ENCODE data around the gene CLEC20A. TPM values are rescaled to one million over a fixed set of nuclear protein-coding genes. Genes with fewer than 3 reads are reported as not detected.

The CLEC20A gene
- total and polyA plus RNA-seq, 2 of the 8 experiments (the other 6 are each of a cell fraction or from before 2014, with no cell fraction given) = not detected

- Histone ChIP-seq H3K23me2 (ENCODE audit: low read depth, low read length) (no peaks in the 10 kb centered on the region), H4K5ac (ENCODE audit: insufficient read length, low read depth, low read length) (no peak within 1 kb of the TSS), H2BK120ac (replicated peaks; ENCODE audit: low read depth, low read length) (no peak within 1 kb of the TSS), H4K91ac (replicated peaks; ENCODE audit: insufficient read length, low read length) (no peak within 1 kb of the TSS), H2BK5ac (ENCODE audit: low read depth, low read length) (no peak within 1 kb of the TSS), H3K23ac (ENCODE audit: insufficient read length) (no peak within 1 kb of the TSS), H3K27ac (ENCODE audit: low read depth, low read length) (no peak within 1 kb of the TSS), H3K4me3 (ENCODE audit: extremely low read depth in 1 of 4, insufficient read depth in 2 of 4, low read depth in 3 of 4, low read length in 4 of 4) (no peak within 1 kb of the TSS), H3K79me2 (ENCODE audit: control insufficient read depth in 1 of 2, insufficient read depth in 2 of 2, low read length in 2 of 2) (no peaks in the 10 kb centered on the region), H4K20me1 (replicated peaks in 1 of 2; ENCODE audit: control insufficient read depth in 1 of 2, insufficient read depth in 2 of 2, low read length in 2 of 2) (no peaks in the 10 kb centered on the region), H3K56ac (replicated peaks; ENCODE audit: insufficient read length, low read depth, low read length) (no peak within 1 kb of the TSS), H3K79me1 (ENCODE audit: low read depth, low read length) (no peaks in the 10 kb centered on the region; the same call in 1 of the 2 replicates), H3K4me1 (replicated peaks in 1 of 4; ENCODE audit: control insufficient read depth in 3 of 4, insufficient read depth in 4 of 4, low read length in 3 of 4) (peaks cover 0 to 2% (median under 1%) of the 10 kb centered on the region in 4 experiments; a peak in 1 of 7 replicates), H3K4me2 (ENCODE audit: insufficient read depth in 1 of 2, low read depth in 2 of 2, low read length in 2 of 2) (no peak within 1 kb of the TSS), H3K27me3 (replicated peaks in 1 of 4; ENCODE audit: control insufficient read depth in 3 of 4, extremely low read depth in 1 of 4, insufficient read depth in 3 of 4, low read length in 3 of 4) (no peaks in the 10 kb centered on the region), H3K14ac (ENCODE audit: insufficient read length) (no peak within 1 kb of the TSS), H2BK20ac (ENCODE audit: low read length) (no peak within 1 kb of the TSS), H4K8ac (ENCODE audit: extremely low read depth, insufficient read depth, low read length) (peak within 1 kb of the TSS; percentile 69; the same call in 1 of the 2 replicates), H3K36me3 (ENCODE audit: control insufficient read depth in 2 of 4, insufficient read depth in 4 of 4, low read length in 3 of 4) (no peaks in the 10 kb centered on the region), H3K4ac (replicated peaks; ENCODE audit: insufficient read length, low read depth, low read length) (no peak within 1 kb of the TSS), H2AFZ (ENCODE audit: low read length) (peak within 1 kb of the TSS; percentile 51), H2BK12ac (ENCODE audit: low read depth, low read length) (no peak within 1 kb of the TSS), H2BK15ac (ENCODE audit: low read length) (no peak within 1 kb of the TSS), H3K9me3 (ENCODE audit: insufficient read depth in 2 of 2, low read depth in 1 of 2, low read length in 1 of 2) (no peaks in the 10 kb centered on the region), H3K18ac (ENCODE audit: extremely low read depth, low read length) (no peak within 1 kb of the TSS), H2AK5ac (ENCODE audit: low read depth, low read length) (no peak within 1 kb of the TSS), H3K9ac (replicated peaks in 1 of 4; ENCODE audit: extremely low read depth in 1 of 4, low read depth in 3 of 4, low read length in 3 of 4) (no peak within 1 kb of the TSS)
- FAIRE-seq (no peak), DNase-seq (ENCODE audit: low read depth in 1 of 2, low spot score in 2 of 2) (no peak)
- POLR2A ChIA-PET (ENCODE audit: partially characterized antibody) = interaction anchor here (0.5 to 0.8 kb wide), 2 partner anchors 12 to 21 kb away, joined by 3 to 4 read pairs; no protein-coding TSS in a partner anchor
- CTCF ChIA-PET (ENCODE audit: partially characterized antibody) = interaction anchor here (0.6 to 7.5 kb wide), 11 partner anchors 9 to 213 kb away, joined by 3 to 83 read pairs (median 4); no protein-coding TSS in a partner anchor
- WGBS, 2 experiments (ENCODE audit: extremely low coverage in 1 of 2, insufficient coverage in 1 of 2, insufficient read length in 1 of 2, insufficient replicate concordance in 2 of 2, low coverage in 1 of 2, low lambda C conversion rate in 2 of 2, missing lambda C conversion rate in 1 of 2) = 95% methylated on average over 17 of the region's 19 CpGs; no CpG with 5 or more reads in 1 of the 2 experiments
- TF ChIP-seq TBP (IDR thresholded peaks at IDR 0.05; ENCODE audit: low read depth, low read length) = no peak
- TF ChIP-seq POLR2A (IDR thresholded peaks at IDR 0.05; ENCODE audit: control extremely low read depth in 1 of 2, low read depth in 2 of 2, low read length in 2 of 2) = no peak
- TF ChIP-seq TAF1 (IDR thresholded peaks at IDR 0.05; ENCODE audit: low read depth, low read length) = no peak
- TF ChIP-seq GABPA (IDR thresholded peaks at IDR 0.05; ENCODE audit: borderline replicate concordance, insufficient read depth, low read length) = no peak
- TF ChIP-seq SP4 (IDR thresholded peaks at IDR 0.05; ENCODE audit: low read length) = no peak
- TF ChIP-seq RNF2 (IDR thresholded peaks at IDR 0.05; ENCODE audit: borderline replicate concordance, low read depth, low read length, missing control alignments, poor library complexity, severe bottlenecking) = no peak
Observed at GRCh38 chr1:178512566-178513277, 16.0 kb upstream of the CLEC20A start, which contains the start of gene TEX35. Gene TEX35, plus strand, starts transcription at chr1:178513109. Its CDS starts 80 bp downstream, at chr1:178513189.

Data from H1 (cell line).